Activated naive CD8-positive, alpha-beta T cell treated with anti-CD3 and anti-CD28 coated beads, Interleukin-2, amount 50 U/mL, for 16 hours (primary cell): ENCODE results near the gene C19orf67.
"Not testable (repeated sequence)": the region's sequence is repeated elsewhere in the genome, so short reads cannot be mapped to it uniquely, and the experiment has no call there.

Experiments
- DNase-seq: peaks from one replicate; pipeline ENCODE4 v3.0.0-alpha.2; 2020; ENCODE audit warnings: low read depth, low spot score

C19orf67 gene

DNA sequence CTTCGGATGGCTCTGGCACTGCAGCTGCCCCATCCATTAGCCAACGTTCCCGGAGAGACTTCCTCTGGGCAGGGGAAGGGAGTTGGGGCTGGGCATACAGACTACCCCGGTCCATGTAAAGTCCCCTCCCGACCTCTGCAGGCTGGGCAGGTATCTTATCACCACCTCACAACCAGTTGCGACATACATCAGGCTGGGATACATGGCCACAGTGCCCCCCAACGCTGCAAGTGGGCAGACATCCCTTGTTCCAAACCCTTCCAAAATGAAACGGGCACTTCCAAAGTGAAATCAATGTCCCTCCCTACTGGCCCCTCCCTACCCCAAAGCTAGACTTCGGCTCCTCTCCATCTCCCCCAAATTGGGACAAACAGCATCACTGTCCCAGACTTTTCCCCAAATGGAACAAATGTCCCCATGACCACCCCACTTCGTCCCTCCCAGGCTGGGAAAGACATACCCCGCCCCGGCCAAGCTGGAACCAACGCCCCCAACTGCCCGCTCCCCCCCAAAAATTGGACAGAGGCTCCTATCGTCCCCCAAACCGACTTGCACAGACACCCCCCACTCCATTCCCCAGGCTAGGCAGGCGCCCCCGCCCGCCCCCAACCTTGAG lies 28.7 kb downstream of the C19orf67 start:
- no peak for DNase-seq

DNA sequence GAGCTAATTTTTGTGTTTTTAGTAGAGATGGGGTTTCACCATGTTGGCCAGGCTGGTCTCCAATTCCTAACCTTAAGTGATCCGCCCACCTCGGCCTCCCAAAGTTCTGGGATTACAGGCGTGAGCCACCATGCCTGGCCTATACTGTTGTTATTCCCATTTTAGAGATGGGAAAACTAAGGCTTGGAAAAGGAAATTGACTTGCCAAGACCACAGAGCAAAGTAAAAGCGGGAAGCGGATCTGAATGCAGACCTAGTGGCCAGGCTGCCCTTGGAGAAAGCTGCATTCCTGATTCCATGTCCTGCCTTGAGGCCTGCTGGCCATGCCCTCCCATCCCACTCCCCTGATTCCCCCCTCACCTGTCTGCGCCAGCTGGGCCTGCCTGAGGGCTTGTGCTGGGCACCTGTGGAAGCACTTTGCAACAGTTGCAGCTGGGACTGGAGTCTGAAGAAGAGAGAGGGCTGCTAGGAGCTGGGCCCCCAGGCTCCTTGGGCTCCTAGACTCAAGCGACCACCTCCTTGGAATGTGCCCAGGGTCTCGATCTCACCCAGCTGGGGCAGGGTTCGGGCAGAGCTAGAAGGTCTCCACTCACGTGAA lies 29.4 kb downstream of the C19orf67 start:
- DNase-seq, result no peak

DNA sequence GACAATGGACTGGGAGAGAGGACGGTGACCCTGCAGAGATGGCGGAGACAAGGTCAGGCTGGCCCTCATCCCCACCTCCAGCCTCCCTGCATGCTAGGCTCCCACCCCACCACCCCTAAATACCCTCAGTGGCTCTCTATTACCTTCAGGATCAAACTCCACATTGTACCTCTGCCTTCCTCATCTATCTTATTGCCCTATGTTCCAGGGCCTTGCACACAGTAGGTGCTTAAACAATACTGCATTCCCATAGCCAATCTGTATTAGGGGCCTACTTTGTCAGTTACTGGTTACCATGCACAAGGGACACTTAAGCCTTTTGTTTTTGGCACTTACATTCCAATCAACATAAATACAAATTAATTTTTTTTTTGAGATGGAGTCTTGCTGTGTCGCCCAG lies 30.2 kb downstream of the C19orf67 start:
- DNase-seq, result no peak

DNA sequence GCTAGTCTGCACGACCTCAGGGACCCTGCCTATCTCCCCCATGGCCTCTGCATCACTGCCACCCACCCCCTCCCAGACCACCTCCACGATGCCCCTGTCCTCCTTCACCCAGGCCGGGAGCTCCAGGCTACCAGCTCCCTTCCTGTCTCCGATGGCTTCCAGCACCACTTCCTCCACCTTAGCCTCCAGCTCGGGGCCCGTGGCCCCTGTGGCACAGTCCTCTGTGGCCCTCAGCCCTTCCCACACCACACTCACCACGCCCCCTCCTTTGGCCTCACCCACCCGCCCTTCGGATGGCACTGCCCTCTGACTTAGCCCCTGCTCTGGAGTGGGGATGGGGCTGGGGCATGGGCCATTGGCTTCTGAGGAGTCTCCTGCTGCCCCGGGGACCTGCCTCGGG lies 30.9 kb downstream of the C19orf67 start:
- no peak for DNase-seq

DNA sequence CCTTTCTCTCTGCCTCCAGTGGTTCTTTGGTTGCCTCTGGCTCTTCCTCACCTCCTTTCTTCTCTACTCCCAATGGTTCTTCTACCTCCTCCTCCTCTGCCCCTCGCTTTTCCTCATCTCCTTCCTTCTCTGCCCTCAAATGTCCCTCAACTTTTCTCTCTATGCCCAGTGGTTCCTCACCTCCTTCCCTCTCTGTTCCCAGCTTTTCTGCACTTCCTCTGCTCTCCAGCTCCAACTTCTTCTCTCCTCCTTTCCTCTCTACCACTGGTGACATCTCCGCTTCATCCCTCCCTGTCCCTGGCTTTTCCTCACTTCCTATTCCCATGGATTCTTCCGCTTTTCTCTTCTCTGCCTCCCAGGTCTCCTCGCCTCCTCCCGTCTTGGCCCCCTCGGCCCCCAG lies 31.5 kb downstream of the C19orf67 start:
- DNase-seq, result no peak

DNA sequence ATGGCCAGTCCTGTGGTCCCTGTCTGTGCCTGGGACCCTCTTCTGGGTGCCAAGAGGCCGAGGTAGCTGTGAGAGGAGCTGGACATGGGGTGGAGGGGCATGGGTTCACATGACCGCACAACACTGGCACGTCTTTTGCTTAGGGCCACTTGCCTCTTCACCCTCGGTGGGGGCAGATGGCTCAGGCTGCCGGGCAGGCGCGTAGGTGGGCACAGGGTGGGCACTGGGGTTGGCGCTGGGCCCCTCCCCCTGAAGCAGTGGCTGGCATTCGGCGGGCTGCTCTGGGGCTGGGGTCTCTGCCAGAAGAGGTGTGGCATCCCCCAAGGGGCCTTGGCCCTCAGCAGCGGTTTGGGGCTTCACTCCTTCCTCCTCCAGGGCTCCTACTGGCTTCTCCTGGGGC lies 32.1 kb downstream of the C19orf67 start:
- no peak for DNase-seq

DNA sequence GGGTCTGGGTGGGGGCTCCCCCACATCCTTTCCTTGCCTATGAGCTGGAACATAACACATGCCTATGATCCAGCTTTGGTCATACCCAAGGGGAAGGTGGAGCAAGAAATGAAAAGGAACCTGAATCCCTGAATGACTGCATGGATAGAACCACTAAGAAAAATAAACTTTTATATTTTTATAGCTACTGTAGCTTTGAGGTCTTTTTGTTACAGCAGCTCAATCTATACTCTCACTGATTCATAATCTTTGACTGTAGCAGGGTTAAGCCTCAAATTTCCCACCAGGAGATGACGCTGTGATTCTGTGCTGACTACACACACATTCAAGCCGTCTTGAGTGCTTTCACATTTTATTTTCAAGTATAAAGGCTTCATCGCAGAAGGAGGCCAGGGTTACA lies 32.6 kb downstream of the C19orf67 start:
- DNase-seq, result no peak

DNA sequence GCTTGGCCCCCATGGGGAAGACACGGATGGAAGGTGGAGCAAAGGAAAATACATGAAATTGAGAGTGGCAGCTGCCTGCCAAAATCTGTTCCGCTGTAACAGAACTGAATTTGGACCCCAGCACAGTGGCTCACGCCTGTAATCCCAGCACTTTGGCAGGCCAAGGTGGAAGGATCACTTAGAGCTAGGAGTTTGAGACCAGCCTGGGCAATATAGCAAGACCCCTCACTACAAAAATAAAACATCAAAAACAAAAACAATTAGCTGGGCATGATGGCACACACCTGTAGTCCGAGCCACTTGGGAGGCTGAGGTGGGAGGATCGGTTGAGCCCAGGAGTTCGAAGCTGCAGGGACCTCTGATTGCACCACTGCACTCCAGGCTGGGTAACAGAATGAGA lies 33.1 kb downstream of the C19orf67 start:
- DNase-seq, result no peak

DNA sequence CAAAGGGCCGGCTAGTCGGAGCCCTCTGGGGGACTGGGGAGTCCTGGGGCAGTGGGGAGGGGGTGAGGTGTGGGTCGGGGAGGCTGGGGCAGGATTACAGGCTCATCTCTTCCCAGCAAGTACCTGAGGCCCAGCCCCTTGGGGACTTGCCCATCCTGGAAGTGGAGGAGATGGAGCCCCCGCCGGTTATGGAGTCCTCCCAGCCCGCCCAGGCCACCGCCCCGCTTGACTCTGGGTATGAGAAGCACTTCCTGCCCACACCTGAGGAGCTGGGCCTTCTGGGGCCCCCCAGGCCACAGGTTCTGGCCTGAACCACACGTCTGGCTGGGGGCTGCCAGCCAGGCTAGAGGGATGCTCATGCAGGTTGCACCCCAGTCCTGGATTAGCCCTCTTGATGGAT lies 33.6 kb downstream of the C19orf67 start:
- DNase-seq, result no peak

DNA sequence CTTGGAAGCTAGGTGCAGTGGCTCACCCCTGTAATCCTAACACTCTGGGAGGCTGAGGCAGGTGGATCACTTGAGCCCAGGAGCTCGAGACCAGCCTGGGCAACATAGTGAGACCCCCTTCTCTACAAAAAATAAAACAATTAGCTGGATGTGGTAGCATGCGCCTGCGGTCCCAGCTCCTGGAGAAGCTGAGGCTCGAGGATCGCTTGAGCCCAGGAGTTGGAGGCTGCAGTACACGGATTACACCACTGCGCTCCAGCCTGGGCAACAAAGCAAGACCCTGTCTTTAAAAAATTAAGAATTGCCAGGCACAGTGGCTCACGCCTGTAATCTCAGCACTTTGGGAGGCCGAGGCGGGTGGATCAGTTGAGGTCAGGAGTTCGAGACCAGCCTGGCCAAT lies 34.6 kb downstream of the C19orf67 start:
- not testable (repeated sequence) for DNase-seq

DNA sequence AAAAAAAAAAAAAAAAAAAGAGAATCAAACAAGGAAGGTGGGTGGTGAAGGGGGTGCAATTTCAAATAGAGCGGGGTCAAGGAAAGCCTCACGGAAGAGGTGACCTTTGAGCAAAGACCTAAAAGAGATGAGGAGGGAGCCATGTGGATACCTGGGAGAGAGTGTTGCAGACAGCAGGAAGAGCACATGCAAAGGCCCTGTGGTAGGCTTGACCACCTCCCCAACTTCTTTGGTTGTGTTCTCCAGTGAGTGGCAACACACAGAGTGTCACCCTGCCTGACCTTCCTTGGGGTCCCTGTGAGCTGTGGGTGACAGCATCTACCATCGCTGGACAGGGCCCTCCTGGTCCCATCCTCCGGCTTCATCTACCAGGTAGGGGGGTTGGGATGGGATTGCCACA lies 35.1 kb downstream of the C19orf67 start:
- no peak for DNase-seq

DNA sequence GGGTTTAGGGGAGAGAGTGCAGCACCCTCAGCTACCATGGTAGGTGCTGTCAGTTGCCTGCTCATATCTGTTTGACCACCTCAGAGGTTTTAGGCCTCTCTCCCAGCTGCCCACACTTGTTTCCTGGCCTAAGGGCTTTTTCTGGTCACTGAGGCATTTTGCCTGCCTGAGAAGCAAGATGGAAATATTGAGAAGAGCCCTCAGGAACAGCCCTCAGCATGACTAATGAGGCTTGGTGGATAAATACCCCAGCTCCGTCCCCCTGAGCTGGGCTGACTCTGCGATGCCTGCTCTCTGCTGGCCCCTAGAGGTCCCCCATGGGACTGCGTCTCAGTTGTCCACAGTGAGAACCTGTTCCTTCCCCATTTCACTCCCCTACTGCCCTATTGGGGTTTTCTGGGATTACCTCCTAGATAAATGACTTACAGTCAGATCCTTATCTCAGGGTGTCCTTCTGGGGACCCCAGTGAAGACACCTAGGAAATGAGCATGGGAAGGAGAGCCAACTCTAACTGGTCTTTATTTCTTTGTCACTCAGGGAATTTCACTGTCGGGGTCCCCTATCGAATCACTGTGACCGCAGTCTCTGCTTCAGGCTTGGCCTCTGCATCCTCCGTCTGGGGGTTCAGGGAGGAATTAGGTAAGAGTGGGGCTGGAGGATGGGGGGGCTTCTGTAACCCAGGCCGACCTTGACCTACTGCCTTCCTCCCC lies 37.0 kb downstream of the C19orf67 start:
- DNase-seq, result peak; percentile 53

DNA sequence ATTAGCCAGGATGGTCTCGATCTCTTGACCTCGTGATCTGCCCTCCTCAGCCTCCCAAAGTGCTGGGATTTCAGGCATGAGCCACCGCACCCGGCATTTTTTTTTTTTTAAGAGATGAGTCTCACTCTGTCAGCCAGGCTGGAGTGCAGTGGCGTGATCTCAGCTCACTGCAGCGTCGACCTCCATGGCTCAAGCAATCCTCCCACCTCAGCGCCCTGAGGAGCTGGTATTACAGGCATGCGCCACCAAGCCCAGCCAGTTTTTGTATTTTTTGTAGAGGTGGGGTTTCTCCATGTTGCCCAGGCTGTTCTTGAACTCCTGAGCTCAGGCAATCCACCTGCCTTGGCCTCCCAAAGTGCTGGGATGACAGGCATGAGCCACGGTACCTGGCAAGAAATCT lies 37.7 kb downstream of the C19orf67 start:
- DNase-seq, result not testable (repeated sequence)

DNA sequence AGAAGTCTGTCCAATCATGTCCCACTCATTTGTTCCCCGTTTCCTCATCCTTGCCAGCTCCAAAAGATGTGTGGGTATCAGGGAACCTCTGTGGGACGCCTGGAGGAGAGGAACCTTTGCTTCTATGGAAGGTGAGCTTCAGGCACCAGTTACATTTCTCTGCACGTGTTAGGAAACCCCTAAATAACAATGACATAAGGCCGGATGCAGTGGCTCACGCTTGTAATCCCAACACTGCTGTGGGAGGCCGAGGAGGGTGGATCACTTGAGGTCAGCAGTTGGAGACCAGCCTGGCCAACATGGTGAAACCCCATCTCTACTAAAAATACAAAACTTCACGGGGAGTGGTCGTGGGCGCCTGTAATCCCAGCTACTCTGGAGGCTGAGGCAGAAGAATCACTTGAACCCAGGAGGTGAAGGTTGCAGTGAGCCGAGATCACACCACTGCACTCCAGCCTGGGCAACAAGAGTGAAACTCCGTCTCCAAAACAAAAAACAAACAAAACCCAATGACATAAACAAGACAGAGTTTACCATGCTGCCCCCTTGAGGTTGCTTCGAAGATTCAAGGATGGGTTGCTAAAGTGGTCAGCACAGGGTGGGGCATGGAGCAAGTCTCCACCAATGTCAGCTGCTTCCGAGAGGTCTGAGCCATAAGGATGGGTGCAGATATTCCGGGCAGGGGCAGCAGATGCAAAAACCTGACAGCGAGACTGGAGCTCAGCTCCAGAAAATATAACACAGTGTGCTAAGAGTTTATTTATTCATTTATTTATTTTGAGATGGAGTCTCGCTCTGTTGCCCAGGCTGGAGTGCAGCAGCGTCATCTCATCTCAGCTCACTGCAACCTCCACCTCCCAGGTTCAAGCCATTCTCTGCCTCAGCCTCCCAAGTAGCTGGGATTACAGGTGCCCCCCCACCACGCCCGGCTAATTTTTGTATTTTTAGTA lies 42.6 kb downstream of the C19orf67 start:
- DNase-seq, result not testable (repeated sequence)

DNA sequence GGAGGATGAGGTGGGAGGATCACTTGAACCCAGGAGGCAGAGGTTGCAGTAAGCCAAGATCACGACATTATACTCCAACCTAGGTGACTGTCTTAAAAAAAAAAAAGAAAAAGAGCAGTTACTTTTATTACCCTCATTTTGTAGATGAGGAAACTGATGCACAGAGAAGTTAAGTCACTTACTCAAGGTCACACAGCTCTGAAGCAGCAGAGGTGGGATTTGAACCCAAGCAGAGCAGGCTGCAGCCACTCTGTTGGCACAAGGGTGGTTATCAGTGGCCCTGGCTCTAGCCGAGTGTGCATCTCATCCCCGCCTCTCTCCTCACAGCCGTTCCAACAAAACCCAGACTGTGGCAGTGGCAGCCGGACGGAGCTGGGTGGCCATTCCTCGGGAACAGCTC lies 46.4 kb downstream of the C19orf67 start:
- DNase-seq, result no peak

DNA sequence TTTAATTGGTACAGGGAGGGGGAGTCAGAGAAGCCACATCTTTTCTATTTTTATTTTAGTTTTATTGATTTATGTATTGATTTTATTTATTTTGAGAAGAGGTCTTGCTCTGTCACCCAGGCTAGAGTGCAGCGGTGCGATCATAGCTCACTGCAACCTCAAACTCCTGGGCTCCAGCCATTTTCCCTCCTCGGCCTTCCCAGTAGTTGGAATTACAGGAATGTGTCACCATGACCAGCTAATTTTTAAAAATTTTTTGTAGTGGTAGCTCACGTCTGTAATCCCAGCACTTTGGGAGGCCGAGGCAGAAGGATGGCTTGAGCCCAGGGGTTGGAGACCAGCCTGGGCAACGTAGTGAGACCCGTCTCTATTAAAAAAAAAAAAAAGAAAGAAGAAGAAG lies 49.9 kb downstream of the C19orf67 start:
- DNase-seq, result no peak

DNA sequence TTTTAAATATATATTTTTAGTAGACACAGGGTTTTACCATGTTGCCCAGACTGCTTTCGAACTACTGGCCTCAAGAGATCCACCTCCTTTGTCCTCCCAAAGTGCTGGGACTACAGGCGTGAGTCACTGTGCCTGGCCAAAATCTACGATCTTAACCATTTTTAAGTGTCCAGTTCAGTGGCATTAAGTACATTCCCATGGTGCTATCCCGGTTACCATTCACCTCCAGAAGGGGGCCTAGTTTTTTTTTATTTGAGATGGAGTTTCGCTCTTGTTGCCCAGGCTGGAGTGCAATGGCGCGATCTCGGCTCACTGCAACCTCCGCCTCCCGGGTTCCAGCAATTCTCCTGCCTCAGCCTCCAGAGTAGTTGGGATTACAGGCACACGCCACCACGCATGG lies 50.4 kb downstream of the C19orf67 start:
- DNase-seq, result not testable (repeated sequence)

DNA sequence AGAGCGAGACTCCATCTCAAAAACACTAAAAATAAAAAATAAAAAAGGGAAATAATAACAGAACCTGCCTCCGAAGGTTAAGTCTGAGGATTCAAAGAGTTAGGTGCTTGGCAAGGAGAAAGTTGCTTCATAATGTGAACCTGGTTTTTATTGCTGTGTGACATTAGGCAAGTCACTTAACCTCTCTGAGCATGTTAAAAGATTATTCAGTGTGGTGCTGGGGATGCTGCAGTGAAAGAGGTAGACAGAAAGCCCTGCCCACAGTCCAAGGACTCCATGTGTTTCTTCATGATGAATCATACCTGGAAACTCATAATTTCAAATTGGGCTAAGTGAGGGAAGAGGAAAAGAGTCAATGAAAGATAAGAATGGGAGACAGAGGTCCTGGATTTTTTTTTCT lies 51.6 kb downstream of the C19orf67 start:
- DNase-seq, result no peak

DNA sequence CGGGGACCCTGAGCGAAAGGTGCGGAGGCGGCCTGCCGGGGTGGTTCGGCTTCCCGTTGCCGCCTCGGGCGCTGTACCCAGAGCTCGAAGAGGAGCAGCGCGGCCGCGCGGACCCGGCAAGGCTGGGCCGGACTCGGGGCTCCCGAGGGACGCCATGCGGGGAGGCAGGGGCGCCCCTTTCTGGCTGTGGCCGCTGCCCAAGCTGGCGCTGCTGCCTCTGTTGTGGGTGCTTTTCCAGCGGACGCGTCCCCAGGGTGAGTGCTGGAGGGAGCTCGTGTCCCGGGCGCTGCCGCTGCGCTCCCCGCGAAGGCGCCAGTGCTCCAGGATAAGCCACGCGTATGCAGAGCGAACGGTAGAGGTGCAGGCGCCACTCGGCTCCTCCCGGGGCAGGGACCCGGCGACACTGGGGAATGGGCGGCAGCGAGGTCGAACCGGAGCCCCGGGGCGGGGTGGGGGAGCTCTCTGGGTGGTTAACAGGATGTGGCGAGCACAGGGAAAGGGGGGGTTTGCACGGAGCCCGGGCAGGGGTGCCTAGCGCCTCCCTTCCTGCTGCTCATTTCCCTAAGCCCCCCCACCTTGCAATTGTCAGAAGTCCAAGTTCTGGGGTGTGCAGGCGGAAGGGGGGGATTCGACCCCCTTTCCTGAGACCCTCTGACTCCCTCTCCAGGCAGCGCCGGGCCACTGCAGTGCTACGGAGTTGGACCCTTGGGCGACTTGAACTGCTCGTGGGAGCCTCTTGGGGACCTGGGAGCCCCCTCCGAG lies 53.7 kb downstream of the C19orf67 start, which contains the start of gene IL27RA:
IL27RA (plus strand) TSS at position 44 of the 762 bp plus-strand sequence; CDS start at position 155, 111 bp downstream.
- peak; percentile 48 for DNase-seq
